Measurements from ENCODE around the gene TRAFD1. TPM values are rescaled to one million over a fixed set of nuclear protein-coding genes. Genes with fewer than 3 reads are reported as not detected.

TRAFD1 gene
- polyA plus RNA-seq, 1 experiment = 73.4 TPM

DNA sequence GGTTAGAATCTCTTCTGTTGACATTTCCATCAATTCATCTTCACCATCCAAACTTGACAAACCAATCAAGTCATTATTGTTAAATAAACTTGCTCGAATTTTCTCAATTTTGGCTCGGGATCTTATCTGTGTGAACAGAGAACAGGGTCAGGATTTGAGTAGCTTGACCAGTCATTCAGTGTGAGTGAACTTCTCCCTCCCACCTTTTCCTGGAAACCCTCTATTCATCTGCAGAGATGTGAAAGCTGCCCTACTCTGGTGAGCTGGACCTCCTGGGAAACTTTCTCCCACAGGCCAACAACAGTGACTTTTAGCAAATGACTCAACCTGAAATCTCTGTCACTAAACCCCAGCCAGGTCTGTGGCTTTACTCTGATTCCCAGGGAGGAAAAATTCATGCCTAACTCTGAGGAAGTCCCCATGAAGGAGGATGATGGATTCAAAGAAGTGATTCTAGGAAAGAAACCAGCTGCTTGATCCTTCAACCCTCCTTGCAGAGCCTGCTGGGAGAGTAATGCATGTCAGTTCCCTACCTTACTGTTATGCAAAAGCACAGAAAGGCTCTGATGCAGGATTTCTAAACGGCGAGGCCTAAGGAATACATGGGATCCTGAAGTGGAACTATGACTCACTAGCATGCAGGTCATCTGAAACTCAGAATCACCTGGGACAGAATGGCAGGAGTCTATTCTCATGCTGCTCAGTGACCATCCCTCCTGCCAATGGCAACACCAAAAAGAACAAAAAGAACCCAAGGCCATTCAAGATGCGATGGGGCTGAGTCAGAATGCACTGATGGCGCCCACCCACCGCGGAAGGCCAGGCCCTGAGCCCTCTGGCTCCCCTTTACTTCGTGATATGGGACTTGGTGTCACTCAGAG, 58.0 kb downstream of the TRAFD1 start:
- H3K4me3 ChIP-seq (ENCODE audit: low read depth, low read length) = no peak overlapping the region
- no peaks in the 10 kb centered on the region; the same call in 1 of the 2 replicates for H3K9me3 ChIP-seq (ENCODE audit: control insufficient read depth, insufficient read depth, low read length)
- no peak for TF ChIP-seq CTCF (IDR thresholded peaks at IDR 0.05; ENCODE audit: low read depth, low read length)
- peak overlapping the region; percentile 57 for H3K27ac ChIP-seq (ENCODE audit: low read depth, low read length)
- no peak for DNase-seq (ENCODE audit: low read depth, low spot score)
- ChIA-PET CTCF (interaction anchor here (1.0 to 1.2 kb wide), 3 partner anchors 14 to 17 kb away, joined by 3 read pairs; no protein-coding TSS in a partner anchor), POLR2A (no interaction called here)
- H3K27me3 ChIP-seq (ENCODE audit: control insufficient read depth, insufficient read depth, low read length) = no peaks in the 10 kb centered on the region

DNA sequence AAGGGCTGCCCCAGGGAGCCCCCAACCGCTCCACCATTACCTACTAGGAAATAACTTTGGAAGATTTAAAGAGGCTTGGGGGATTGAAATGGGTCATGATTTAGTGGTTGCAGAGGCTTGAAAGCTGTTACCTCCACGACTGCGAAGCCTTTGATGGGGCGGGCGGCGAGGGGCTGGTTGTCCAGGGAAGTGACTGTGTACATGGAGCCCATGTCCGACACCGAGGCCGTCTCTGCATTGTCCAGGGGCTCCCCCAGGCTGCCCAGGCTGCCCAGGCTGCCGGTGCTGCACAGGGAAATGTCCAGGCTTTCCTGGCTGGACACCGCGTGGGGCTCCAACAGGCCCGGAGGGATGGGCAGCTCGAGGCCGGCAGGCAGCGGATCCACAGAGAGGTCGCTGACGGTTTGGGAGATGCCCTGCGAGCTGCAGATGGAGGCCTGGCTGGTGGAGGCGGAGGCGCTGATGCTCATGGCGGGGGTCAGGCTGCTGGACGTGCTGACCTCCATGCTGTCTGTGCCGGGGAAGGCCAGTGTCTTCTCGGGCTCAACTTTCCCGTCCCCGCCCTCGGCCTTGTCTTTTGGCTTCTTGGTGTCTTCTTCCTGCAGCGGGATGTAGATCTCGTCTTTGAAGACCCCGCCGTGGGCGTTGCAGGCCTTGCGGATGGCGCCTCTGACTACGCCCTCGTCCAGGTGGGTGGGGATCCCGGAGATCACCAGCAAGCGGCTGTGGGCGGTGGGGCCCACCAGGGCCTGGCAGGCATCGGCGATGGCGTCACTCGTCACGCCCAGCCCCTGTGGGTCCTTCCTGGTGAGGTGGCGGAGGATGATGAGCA, 58.9 kb downstream of the TRAFD1 start:
- CTCF ChIA-PET = interaction anchor here (1.2 kb wide), 1 partner anchor 14 kb away, joined by 3 read pairs; no protein-coding TSS in a partner anchor
- no peaks in the 10 kb centered on the region for H3K27me3 ChIP-seq (ENCODE audit: control insufficient read depth, insufficient read depth, low read length)
- H3K27ac ChIP-seq (ENCODE audit: low read depth, low read length) = peak overlapping the region; percentile 57
- TF ChIP-seq CTCF (IDR thresholded peaks at IDR 0.05; ENCODE audit: low read depth, low read length) = no peak
- DNase-seq (ENCODE audit: low read depth, low spot score) = no peak
- H3K9me3 ChIP-seq (ENCODE audit: control insufficient read depth, insufficient read depth, low read length) = no peaks in the 10 kb centered on the region; the same call in 1 of the 2 replicates
- POLR2A ChIA-PET = no interaction called here
- H3K4me3 ChIP-seq (ENCODE audit: low read depth, low read length) = no peak overlapping the region

- POLR2A ChIA-PET = interaction anchor here (1.3 kb wide), 1 partner anchor 41 kb away, joined by 9 read pairs; no protein-coding TSS in a partner anchor
- no peak for TF ChIP-seq CTCF (IDR thresholded peaks at IDR 0.05; ENCODE audit: low read depth, low read length)
- CTCF ChIA-PET = interaction anchor here (0.7 to 4.1 kb wide), 2 partner anchors 12 to 161 kb away, joined by 4 to 26 read pairs; no protein-coding TSS in a partner anchor
Observed at GRCh38 chr12:112185093-112185923, 59.9 kb downstream of the TRAFD1 start.

DNA sequence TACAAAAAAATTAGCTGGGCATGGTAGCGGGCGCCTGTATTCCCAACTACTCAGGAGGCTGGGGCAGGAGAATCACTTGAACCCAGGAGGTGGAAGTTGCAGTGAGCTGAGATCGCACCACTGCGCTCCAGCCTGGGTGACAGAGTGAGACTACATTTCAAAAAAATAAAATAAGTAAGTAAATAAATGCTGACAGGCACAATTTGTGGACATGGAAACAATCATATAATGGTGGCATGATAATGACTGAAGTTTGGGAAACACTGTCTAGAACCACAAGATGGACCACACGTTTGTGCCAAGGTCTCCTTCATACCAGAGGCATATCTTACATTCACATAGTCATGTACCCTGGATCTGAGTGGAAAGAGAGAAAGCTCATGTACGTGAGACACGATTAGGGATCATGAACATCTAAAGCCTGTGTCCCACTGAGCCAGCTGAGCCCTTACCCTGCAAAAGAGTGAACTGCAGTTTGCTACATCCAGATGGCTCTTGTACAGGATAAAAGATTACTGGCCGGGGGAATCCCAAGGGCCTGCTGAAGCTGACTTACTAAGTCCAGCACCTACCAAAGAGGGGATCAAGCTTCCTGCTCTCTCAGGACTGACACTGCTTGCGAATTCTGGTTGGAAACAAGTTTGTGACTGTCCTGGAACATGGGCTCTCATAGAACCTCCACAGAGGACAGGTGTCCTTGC, 62.9 kb downstream of the TRAFD1 start:
- Histone ChIP-seq H3K27ac (ENCODE audit: low read depth, low read length) (no peak overlapping the region), H3K4me3 (ENCODE audit: low read depth, low read length) (no peak overlapping the region), H3K27me3 (ENCODE audit: control insufficient read depth, insufficient read depth, low read length) (no peaks in the 10 kb centered on the region), H3K9me3 (ENCODE audit: control insufficient read depth, insufficient read depth, low read length) (no peaks in the 10 kb centered on the region; the same call in 1 of the 2 replicates)
- DNase-seq (ENCODE audit: low read depth, low spot score) = no peak
- POLR2A ChIA-PET = interaction anchor here (0.6 kb wide), 1 partner anchor 199 kb away, joined by 3 read pairs; no protein-coding TSS in a partner anchor
- no peak for TF ChIP-seq CTCF (IDR thresholded peaks at IDR 0.05; ENCODE audit: low read depth, low read length)
- CTCF ChIA-PET = interaction anchor here (4.1 kb wide), 1 partner anchor 10 kb away, joined by 26 read pairs; no protein-coding TSS in a partner anchor

More at GRCh38 chr12:112185093-112185923, 59.9 kb downstream of the TRAFD1 start:
- no peak overlapping the region for H3K27ac ChIP-seq (ENCODE audit: low read depth, low read length)
- H3K4me3 ChIP-seq (ENCODE audit: low read depth, low read length) = no peak overlapping the region
- H3K9me3 ChIP-seq (ENCODE audit: control insufficient read depth, insufficient read depth, low read length) = no peaks in the 10 kb centered on the region; the same call in 1 of the 2 replicates
- DNase-seq (ENCODE audit: low read depth, low spot score) = no peak
- no peaks in the 10 kb centered on the region for H3K27me3 ChIP-seq (ENCODE audit: control insufficient read depth, insufficient read depth, low read length)
